Suprapubic skin (tissue), 4 donors: ENCODE measurements around the gene IQCM. TPM values are rescaled to one million over a fixed set of nuclear protein-coding genes. Genes with fewer than 3 reads are reported as not detected.

Source experiments
- DNase-seq, 2 donors: peaks; one replicate each; pipeline ENCODE4 v3.0.0-alpha.2; 2019; ENCODE audit warnings: low spot score in 2 of 2
- H3K27ac ChIP-seq: fragments of 200-600 bp; sonication (generic); one replicate; pipeline ENCODE4 v1.5.1; 2019
- H3K27me3 ChIP-seq: fragments of 200-600 bp; sonication (generic); one replicate; pipeline ENCODE4 v1.5.1; 2019
- H3K36me3 ChIP-seq: fragments of 200-600 bp; sonication (generic); one replicate; pipeline ENCODE4 v1.5.1; 2019
- H3K4me1 ChIP-seq: fragments of 200-600 bp; sonication (generic); one replicate; pipeline ENCODE4 v1.5.1; 2019
- H3K4me3 ChIP-seq: fragments of 200-600 bp; sonication (generic); one replicate; pipeline ENCODE4 v1.5.1; 2019; ENCODE audit warnings: mild to moderate bottlenecking
- H3K9me3 ChIP-seq: fragments of 200-600 bp; sonication (generic); one replicate; pipeline ENCODE4 v1.5.1; 2019
- EP300 ChIP-seq: sonication (generic); formaldehyde crosslinking; IDR thresholded peaks from one replicate; pipeline ENCODE4 v1.6.1; 2017; ENCODE audit warnings: antibody characterized with exemption
- POLR2A ChIP-seq, 2 donors: fragments of 450-650 bp; IDR thresholded peaks; one replicate each; pipeline ENCODE4 v1.6.1; 2017; ENCODE audit warnings: antibody characterized with exemption in 2 of 2, mild to moderate bottlenecking in 2 of 2, moderate library complexity in 2 of 2
- POLR2AphosphoS5 ChIP-seq, 3 donors: sonication (generic); formaldehyde crosslinking; IDR thresholded peaks; one replicate each; pipeline ENCODE4 v1.6.1; 2017; ENCODE audit warnings: antibody characterized with exemption in 3 of 3
- WGBS: methylation state at CpG from one replicate; pipeline ENCODE4 v1.1.5; 2018; 5-methylcytosine and 5-hydroxymethylcytosine counted together
- total RNA-seq, 4 donors: library from RNA; depleted of rRNA; stranded (reverse); fragments of >200 nt; gene quantifications; one replicate each; pipeline ENCODE4 v1.1.0, GENCODE V29; 2016
- TF ChIP-seq, protein P1 (sequence below), 2 donors: fragments of 200-600 bp in 1 of 2; fragments of 450-650 bp in 1 of 2; sonication (generic) in 1 of 2; IDR thresholded peaks; one replicate each; pipeline ENCODE4 v1.5.1; 2016 to 2019; ENCODE audit warnings: antibody characterized with exemption in 2 of 2, mild to moderate bottlenecking in 1 of 2, moderate library complexity in 1 of 2

Gene IQCM
- total RNA-seq, 4 donors from 2014 or later: not detected

DNA sequence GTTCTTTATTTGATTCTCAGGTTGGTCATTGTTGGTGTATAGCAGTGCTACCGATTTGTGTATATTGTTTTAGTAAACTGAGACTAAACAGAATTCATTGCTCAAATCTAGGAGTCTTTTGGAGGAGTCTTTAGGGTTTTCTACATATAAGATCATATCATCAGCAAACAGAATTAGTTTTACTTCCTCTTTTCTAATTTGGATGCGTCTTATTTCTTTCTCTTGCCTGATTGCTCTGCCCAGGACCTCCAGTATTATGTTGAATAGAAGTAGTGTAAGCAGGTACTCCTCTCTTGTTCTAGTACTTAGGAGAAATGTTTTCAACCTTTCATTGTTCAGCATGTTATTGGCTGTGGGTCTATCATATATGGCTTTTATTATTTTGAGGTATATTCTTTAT lies 92.6 kb downstream of the IQCM start:
- Histone ChIP-seq H3K9me3 (no peaks in the 10 kb centered on the region), H3K36me3 (no peaks in the 10 kb centered on the region), H3K27me3 (no peaks in the 10 kb centered on the region), H3K27ac (no peak overlapping the region), H3K4me3 (no peak overlapping the region), H3K4me1 (no peaks in the 10 kb centered on the region)
- TF ChIP-seq EP300: no peak
- TF ChIP-seq, protein P1, sequence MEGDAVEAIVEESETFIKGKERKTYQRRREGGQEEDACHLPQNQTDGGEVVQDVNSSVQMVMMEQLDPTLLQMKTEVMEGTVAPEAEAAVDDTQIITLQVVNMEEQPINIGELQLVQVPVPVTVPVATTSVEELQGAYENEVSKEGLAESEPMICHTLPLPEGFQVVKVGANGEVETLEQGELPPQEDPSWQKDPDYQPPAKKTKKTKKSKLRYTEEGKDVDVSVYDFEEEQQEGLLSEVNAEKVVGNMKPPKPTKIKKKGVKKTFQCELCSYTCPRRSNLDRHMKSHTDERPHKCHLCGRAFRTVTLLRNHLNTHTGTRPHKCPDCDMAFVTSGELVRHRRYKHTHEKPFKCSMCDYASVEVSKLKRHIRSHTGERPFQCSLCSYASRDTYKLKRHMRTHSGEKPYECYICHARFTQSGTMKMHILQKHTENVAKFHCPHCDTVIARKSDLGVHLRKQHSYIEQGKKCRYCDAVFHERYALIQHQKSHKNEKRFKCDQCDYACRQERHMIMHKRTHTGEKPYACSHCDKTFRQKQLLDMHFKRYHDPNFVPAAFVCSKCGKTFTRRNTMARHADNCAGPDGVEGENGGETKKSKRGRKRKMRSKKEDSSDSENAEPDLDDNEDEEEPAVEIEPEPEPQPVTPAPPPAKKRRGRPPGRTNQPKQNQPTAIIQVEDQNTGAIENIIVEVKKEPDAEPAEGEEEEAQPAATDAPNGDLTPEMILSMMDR (IDR thresholded peaks at IDR 0.05): no peak
- no peak for TF ChIP-seq POLR2A (IDR thresholded peaks at IDR 0.05)
- no peak for TF ChIP-seq POLR2AphosphoS5 (IDR thresholded peaks at IDR 0.05)
- 93% methylated on average over 2 of the region's 2 CpGs for WGBS
- no peak for DNase-seq

DNA sequence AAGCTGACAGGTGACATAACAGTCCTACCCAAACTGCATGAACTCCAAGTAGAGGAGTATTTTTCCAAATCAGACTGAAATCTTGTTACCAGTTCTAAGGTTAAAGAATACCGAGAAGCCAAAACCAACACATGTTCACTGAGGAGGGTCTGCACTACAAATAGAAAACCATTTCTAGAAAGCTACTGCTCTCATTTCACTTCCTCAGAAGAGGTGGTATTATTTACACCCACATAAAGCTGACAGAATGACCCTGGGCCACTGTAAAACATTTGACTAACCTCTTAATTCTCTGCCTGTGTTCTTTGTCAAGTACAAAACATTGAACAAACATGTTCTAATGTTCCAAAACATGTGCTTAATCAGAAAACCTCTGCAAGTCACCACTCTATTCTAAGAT lies 95.8 kb downstream of the IQCM start:
- TF ChIP-seq, protein P1 (IDR thresholded peaks at IDR 0.05): no peak
- TF ChIP-seq POLR2AphosphoS5 (IDR thresholded peaks at IDR 0.05) (no peak), POLR2A (IDR thresholded peaks at IDR 0.05) (no peak), EP300 (no peak)
- H3K36me3 ChIP-seq: no peaks in the 10 kb centered on the region
- H3K27ac ChIP-seq: no peak overlapping the region
- H3K9me3 ChIP-seq: no peaks in the 10 kb centered on the region
- 65% methylated on average over 1 of the region's 1 CpG for WGBS
- H3K4me1 ChIP-seq: no peaks in the 10 kb centered on the region
- H3K4me3 ChIP-seq: no peak overlapping the region
- DNase-seq: no peak
- no peaks in the 10 kb centered on the region for H3K27me3 ChIP-seq

GRCh38 chr4:149719357-149719756 lies 96.3 kb downstream of the IQCM start:
- TF ChIP-seq EP300: no peak
- TF ChIP-seq POLR2A (IDR thresholded peaks at IDR 0.05): no peak
- TF ChIP-seq, protein P1 (IDR thresholded peaks at IDR 0.05): no peak
- TF ChIP-seq POLR2AphosphoS5 (IDR thresholded peaks at IDR 0.05): no peak
- Histone ChIP-seq H3K4me1 (no peaks in the 10 kb centered on the region), H3K4me3 (no peak overlapping the region), H3K36me3 (no peaks in the 10 kb centered on the region), H3K27ac (no peak overlapping the region), H3K9me3 (no peaks in the 10 kb centered on the region), H3K27me3 (no peaks in the 10 kb centered on the region)
- DNase-seq: no peak

DNA sequence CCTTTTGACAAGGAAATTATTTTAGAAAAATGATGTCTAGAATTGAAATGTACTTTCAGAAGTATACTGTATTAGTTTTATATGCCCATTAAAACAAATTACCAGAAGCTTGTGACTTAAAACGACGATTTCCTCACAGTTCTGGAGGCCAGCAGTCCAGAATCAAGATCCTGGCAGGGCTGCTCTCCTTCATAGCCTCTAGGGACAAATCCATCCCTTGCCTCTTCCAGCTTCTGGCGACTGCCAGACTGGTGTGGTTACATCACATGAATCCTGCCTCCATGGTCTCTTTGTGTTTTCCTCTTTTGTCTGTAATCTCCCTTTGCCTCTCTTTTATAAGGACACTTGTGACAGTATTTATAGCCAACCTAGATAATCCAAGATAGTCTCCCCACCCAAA lies 97.1 kb downstream of the IQCM start:
- 40% methylated on average over 3 of the region's 3 CpGs for WGBS
- Histone ChIP-seq H3K27ac (no peak overlapping the region), H3K4me1 (no peaks in the 10 kb centered on the region), H3K27me3 (no peaks in the 10 kb centered on the region), H3K4me3 (no peak overlapping the region), H3K36me3 (no peaks in the 10 kb centered on the region), H3K9me3 (no peaks in the 10 kb centered on the region)
- TF ChIP-seq POLR2A (IDR thresholded peaks at IDR 0.05) (no peak), POLR2AphosphoS5 (IDR thresholded peaks at IDR 0.05) (no peak), EP300 (no peak)
- TF ChIP-seq, protein P1 (IDR thresholded peaks at IDR 0.05): no peak
- DNase-seq: no peak

GRCh38 chr4:149716728-149717127 lies 98.9 kb downstream of the IQCM start:
- H3K36me3 ChIP-seq: no peaks in the 10 kb centered on the region
- WGBS: 83% methylated on average over 1 of the region's 1 CpG
- TF ChIP-seq EP300: no peak
- TF ChIP-seq, protein P1 (IDR thresholded peaks at IDR 0.05): no peak
- no peak for TF ChIP-seq POLR2A (IDR thresholded peaks at IDR 0.05)
- TF ChIP-seq POLR2AphosphoS5 (IDR thresholded peaks at IDR 0.05): no peak

More at GRCh38 chr4:149716728-149717127, 98.9 kb downstream of the IQCM start:
- Histone ChIP-seq H3K27ac (no peak overlapping the region), H3K27me3 (no peaks in the 10 kb centered on the region), H3K4me1 (no peaks in the 10 kb centered on the region), H3K9me3 (no peaks in the 10 kb centered on the region), H3K4me3 (no peak overlapping the region)
- no peak for DNase-seq
